BE2C (cell line): ENCODE data around the gene TRABD2B.

Experiments
- DNase-seq: peaks from one replicate; pipeline ENCODE4 v3.0.0-alpha.2; 2020
- H3K27me3 ChIP-seq: fragments of 250-450 bp; sonication (Bioruptor Pico); 2 replicates; pipeline ENCODE4 v1.5.1; 2020; ENCODE audit warnings: mild to moderate bottlenecking
- H3K36me3 ChIP-seq: fragments of 250-450 bp; sonication (Bioruptor Pico); 2 replicates; pipeline ENCODE4 v1.5.1; 2020; ENCODE audit warnings: mild to moderate bottlenecking
- H3K4me1 ChIP-seq: fragments of 250-450 bp; sonication (Bioruptor Pico); 2 replicates; pipeline ENCODE4 v1.5.1; 2020
- H3K4me3 ChIP-seq: 2 replicates; pipeline ENCODE4 v1.5.1; 2011; ENCODE audit warnings: low read depth, low read length
- H3K9me3 ChIP-seq: fragments of 250-450 bp; sonication (Bioruptor Pico); 2 replicates; pipeline ENCODE4 v1.5.1; 2020
- TF ChIP-seq, protein P1 (sequence below): IDR thresholded peaks from 2 replicates; pipeline ENCODE4 v1.5.1; 2012; ENCODE audit warnings: mild to moderate bottlenecking, low read depth, low read length

The TRABD2B gene

DNA sequence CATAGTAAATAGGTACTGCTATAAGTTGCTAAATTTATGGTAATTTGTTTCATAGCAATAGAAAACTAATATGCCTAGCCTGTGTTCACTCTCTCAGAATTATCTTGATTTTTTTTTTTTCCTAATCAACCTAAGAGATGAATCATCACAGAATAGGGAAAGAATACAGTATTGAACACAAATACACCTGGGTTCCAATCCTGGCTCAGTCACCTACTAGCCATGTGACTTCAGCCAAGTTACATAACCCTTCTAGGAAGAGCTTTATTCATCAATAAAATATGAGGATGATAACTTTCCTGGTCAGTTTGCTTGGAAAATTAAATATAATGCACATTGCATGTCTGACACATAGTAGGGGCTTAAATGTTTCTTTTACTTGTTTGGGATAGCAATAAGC, 279.8 kb downstream of the TRABD2B start:
- no peaks in the 10 kb centered on the region for H3K36me3 ChIP-seq
- DNase-seq, result no peak
- TF ChIP-seq, protein P1, sequence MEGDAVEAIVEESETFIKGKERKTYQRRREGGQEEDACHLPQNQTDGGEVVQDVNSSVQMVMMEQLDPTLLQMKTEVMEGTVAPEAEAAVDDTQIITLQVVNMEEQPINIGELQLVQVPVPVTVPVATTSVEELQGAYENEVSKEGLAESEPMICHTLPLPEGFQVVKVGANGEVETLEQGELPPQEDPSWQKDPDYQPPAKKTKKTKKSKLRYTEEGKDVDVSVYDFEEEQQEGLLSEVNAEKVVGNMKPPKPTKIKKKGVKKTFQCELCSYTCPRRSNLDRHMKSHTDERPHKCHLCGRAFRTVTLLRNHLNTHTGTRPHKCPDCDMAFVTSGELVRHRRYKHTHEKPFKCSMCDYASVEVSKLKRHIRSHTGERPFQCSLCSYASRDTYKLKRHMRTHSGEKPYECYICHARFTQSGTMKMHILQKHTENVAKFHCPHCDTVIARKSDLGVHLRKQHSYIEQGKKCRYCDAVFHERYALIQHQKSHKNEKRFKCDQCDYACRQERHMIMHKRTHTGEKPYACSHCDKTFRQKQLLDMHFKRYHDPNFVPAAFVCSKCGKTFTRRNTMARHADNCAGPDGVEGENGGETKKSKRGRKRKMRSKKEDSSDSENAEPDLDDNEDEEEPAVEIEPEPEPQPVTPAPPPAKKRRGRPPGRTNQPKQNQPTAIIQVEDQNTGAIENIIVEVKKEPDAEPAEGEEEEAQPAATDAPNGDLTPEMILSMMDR, result no peak
- H3K4me1 ChIP-seq, result no peaks in the 10 kb centered on the region
- peaks cover 28% of the 10 kb centered on the region for H3K27me3 ChIP-seq
- no peaks in the 10 kb centered on the region for H3K9me3 ChIP-seq
- no peak overlapping the region for H3K4me3 ChIP-seq

DNA sequence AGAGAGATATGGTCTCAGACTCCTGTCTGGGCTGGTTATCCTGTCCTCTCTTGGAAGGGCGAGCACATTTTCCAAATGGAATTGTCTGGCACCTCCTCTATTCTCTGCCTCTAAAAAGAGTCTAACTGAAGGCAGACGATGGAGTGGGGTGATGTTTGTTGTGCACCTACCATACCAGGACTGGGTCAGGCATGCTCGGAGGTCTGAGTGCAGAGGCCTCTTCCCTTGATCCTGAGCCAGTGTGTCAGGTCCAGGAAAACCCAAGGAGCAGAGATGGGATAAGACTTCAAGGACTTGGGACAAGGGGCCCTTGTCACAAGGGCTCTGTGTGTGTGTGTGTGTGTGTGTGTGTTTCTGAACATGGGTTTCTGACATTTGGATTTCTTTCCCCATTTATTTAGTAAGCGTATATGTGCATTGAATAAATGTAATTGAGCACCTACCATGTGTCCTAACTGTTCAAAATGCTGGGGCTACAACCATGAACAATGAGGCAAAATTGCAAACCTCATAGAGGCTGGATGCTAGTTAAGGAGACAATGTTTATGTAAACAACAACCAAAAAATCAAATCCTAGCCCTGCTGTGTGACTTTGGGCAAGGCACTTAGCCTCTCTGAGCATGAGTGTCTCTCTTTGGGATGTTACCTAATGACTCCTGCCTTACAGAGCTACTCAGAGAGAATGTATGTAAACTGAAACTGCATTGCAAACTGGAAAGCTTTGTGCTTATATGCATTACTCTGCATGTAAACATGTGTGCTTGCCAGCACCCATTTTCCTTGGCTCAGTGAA, 283.0 kb downstream of the TRABD2B start:
- H3K36me3 ChIP-seq, result no peaks in the 10 kb centered on the region
- H3K27me3 ChIP-seq, result peaks cover 60% of the 10 kb centered on the region
- TF ChIP-seq, protein P1, result no peak

DNA sequence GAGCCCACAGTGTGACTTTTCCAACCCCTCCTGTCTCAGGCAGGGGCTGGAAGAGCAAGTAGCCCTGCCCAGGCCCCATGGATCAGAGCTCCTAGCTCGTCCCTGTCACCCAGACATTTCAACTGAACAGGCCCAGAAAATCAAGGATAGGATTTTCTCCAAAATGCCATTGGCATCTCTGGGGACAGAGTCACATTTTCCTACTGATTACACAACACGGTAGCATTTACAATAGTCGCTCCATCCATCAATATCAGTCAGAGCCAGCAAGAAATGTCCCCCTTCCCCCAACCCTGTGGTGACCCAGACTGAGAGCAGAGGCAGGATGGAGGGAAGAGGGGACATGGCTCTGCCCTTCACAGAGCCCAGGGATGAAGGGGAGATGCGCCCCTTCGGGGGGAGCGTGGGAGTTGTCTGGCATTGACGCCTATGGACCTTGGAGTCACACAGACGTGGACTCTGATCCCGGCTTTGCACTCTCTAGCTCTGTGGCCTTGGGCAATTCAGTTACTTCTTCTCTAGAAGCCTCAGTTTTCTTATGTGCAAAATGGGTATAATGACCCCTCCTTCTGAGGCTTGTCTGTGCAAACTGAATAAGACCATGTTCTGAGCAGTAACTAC, 283.7 kb downstream of the TRABD2B start:
- TF ChIP-seq, protein P1, result no peak
- Histone ChIP-seq H3K27me3 (peaks cover 67% of the 10 kb centered on the region), H3K36me3 (no peaks in the 10 kb centered on the region), H3K4me1 (no peaks in the 10 kb centered on the region), H3K4me3 (no peak overlapping the region), H3K9me3 (no peaks in the 10 kb centered on the region)
- no peak for DNase-seq

More for the DNA sequence above, 283.0 kb downstream of the TRABD2B start:
- no peak for DNase-seq
- Histone ChIP-seq H3K4me1 (no peaks in the 10 kb centered on the region), H3K9me3 (no peaks in the 10 kb centered on the region), H3K4me3 (no peak overlapping the region)

DNA sequence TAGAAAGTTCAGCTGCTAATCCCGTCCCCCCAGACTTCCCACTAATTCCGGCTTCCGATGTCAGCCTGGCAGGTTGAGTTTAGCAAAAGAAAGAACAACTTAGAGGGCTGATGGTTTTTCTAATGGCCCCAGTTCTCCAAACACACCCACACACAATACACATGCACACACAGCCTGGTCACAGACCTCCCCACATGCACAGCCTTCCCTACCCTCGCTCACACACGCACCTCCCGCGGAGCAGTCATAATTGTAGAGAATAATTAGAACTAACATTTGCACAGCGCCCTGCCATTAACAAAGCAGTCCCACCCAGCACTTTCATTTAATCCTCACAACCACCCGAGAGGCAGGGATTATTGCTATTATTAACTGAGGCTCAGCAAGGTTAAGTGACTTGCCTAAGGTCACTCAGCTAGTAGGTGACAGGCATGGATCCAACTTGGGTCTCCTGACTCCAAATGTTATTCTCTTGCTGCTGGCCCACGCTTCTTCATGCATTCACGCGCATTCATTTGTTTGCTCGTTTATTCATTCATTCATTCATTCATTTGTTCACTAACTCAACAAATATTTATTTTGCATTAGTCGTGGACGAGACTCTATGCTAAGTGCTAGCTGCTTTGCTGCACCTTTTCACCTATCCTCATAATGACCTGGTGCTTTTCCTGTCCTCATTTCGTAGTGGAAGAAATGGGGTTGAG, 284.4 kb downstream of the TRABD2B start:
- Histone ChIP-seq H3K9me3 (no peaks in the 10 kb centered on the region), H3K4me3 (no peak overlapping the region), H3K27me3 (peaks cover 69% of the 10 kb centered on the region), H3K36me3 (no peaks in the 10 kb centered on the region), H3K4me1 (no peaks in the 10 kb centered on the region)
- TF ChIP-seq, protein P1, result no peak
- no peak for DNase-seq

DNA sequence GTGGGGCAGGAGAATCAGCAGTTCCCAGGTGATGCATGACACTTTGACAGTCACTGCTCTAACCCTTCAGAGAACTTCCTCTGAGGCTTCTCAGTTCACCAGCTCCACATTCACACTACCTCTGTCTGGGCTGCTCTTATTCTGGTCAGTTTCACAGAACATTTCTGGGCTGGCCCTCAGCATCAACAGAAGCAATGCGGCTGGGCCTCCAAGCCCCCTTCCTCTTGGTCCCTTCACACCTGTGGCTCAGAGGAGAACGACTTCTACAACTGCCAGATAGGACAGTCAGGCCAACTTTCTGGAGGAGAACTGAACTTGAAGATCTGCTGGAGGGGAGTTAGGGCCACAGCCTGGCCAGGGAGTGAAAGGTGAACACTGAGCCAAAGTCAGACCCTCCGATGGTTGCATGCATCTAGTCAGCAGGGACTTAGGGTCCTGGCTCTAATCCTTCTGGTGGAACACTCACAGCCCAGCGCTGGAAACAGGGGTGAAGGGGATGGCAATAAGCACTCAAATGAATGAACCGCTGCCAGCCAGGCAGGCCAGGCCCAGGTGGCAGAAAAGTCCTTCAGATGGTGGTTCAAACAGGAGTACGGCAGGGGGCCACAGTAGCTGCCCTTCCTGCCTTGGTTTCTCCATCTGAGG, 285.2 kb downstream of the TRABD2B start:
- Histone ChIP-seq H3K4me1 (no peaks in the 10 kb centered on the region), H3K4me3 (no peak overlapping the region), H3K27me3 (peaks cover 66% of the 10 kb centered on the region), H3K36me3 (no peaks in the 10 kb centered on the region), H3K9me3 (no peaks in the 10 kb centered on the region)
- TF ChIP-seq, protein P1, result no peak
- no peak for DNase-seq
